Erythroblast (primary cell): ENCODE data around the gene NIP7.

Experiments
- GATA1 ChIP-seq: IDR thresholded peaks from 2 replicates; pipeline ENCODE4 v1.6.1; 2011; ENCODE audit warnings: low read depth, mild to moderate bottlenecking, control low read depth, low read length, moderate library complexity
- POLR2A ChIP-seq: IDR thresholded peaks from 2 replicates; pipeline ENCODE4 v1.6.1; 2011; ENCODE audit warnings: mild to moderate bottlenecking, low read length

GRCh38 chr16:69294051-69294450 lies 45.5 kb upstream of the NIP7 start:
- TF ChIP-seq POLR2A (no peak), GATA1 (no peak)
